ENCODE measurements around the gene ZNF892.
A peak's percentile ranks its signal among the peaks of the same experiment; 100 is the strongest.

ZNF892 gene

GRCh38 chr2:95207111-95207961 is at the start of gene ZNF892:
ZNF892 (plus strand) TSS chr2:95207521; CDS start chr2:95207816, 295 bp downstream.
- peak within 1 kb of the TSS; percentile 54 for H3K4me3 ChIP-seq (ENCODE audit: severe bottlenecking)
- peak within 1 kb of the TSS; percentile 59 for H3K27ac ChIP-seq (ENCODE audit: poor library complexity, severe bottlenecking)
- H3K27me3 ChIP-seq (ENCODE audit: insufficient read depth, poor library complexity, severe bottlenecking) = no peaks in the 10 kb centered on the region
- H3K4me1 ChIP-seq (ENCODE audit: insufficient read depth, poor library complexity, severe bottlenecking) = no peaks in the 10 kb centered on the region
- ATAC-seq (ENCODE audit: low read depth) = peak; percentile 97
- H3K36me3 ChIP-seq (ENCODE audit: low read depth) = peaks cover 38% of the 10 kb centered on the region
- no peaks in the 10 kb centered on the region for H3K9me3 ChIP-seq (ENCODE audit: severe bottlenecking)
- peak; percentile 96 for DNase-seq (ENCODE audit: low spot score)
- TF ChIP-seq CTCF (IDR thresholded peaks at IDR 0.05; ENCODE audit: poor library complexity, severe bottlenecking) = peak; percentile 76

- peaks cover 31% of the 10 kb centered on the region for H3K36me3 ChIP-seq (ENCODE audit: low read depth)
- no peaks in the 10 kb centered on the region for H3K4me1 ChIP-seq (ENCODE audit: insufficient read depth, poor library complexity, severe bottlenecking)
- no peaks in the 10 kb centered on the region for H3K9me3 ChIP-seq (ENCODE audit: severe bottlenecking)
- H3K27me3 ChIP-seq (ENCODE audit: insufficient read depth, poor library complexity, severe bottlenecking) = no peaks in the 10 kb centered on the region
- no peak for TF ChIP-seq CTCF (IDR thresholded peaks at IDR 0.05; ENCODE audit: poor library complexity, severe bottlenecking)
- H3K4me3 ChIP-seq (ENCODE audit: severe bottlenecking) = peak overlapping the region; percentile 56
- peak overlapping the region; percentile 38 for H3K27ac ChIP-seq (ENCODE audit: poor library complexity, severe bottlenecking)
- ATAC-seq (ENCODE audit: low read depth) (no peak), DNase-seq (ENCODE audit: low spot score) (no peak)
Measured at GRCh38 chr2:95158441-95158840, 48.9 kb upstream of the ZNF892 start.

DNA sequence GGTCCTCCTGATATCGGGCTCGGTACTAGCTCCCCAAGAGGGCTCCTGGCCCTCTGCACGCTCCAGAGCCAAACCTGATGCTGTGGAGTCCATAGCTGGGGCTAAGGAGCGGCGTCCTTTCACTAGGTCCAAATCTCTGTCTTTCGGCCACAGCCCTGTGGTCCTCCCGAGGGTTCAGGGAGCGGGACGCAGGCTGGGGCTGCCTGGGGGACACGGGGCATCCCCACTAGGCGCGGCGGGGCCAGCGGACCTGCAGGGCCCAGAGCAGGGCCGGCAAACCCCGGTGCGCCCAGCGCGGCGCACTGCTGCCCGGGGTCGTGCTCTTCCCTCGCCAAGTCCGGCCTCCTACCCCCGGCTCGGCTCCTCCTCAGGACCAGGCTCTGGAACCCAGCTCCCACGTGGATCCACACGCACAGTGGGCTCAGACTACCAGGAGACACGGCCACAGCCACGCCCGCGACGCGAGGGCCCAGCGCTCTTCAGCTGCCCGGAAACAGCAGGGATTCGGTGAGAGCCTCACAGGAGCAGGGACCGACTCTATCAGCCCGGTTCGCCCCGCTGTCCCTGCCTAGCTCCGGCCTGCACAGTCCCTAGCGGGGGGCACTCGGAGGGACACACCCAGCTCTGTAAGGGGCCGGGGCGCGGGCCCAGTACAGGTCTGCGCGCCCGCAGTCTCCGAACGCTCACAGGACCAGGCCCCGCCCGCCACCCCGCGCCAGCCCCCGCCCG is 48.3 kb upstream of the ZNF892 start:
- peak overlapping the region; percentile 38 for H3K27ac ChIP-seq (ENCODE audit: poor library complexity, severe bottlenecking)

GRCh38 chr2:95159690-95160449 is 47.5 kb upstream of the ZNF892 start, which contains the start of gene ZNF514:
ZNF514 (minus strand) TSS chr2:95159848; CDS start chr2:95153253, 6,595 bp downstream.
- Histone ChIP-seq H3K27me3 (ENCODE audit: insufficient read depth, poor library complexity, severe bottlenecking) (no peaks in the 10 kb centered on the region), H3K4me3 (ENCODE audit: severe bottlenecking) (peak within 1 kb of the TSS; percentile 56), H3K9me3 (ENCODE audit: severe bottlenecking) (no peaks in the 10 kb centered on the region), H3K36me3 (ENCODE audit: low read depth) (peaks cover 21% of the 10 kb centered on the region), H3K4me1 (ENCODE audit: insufficient read depth, poor library complexity, severe bottlenecking) (peaks cover 6% of the 10 kb centered on the region), H3K27ac (ENCODE audit: poor library complexity, severe bottlenecking) (peak within 1 kb of the TSS; percentile 38)
- TF ChIP-seq CTCF (IDR thresholded peaks at IDR 0.05; ENCODE audit: poor library complexity, severe bottlenecking) = no peak
- DNase-seq (ENCODE audit: low spot score) (peak; percentile 68), ATAC-seq (ENCODE audit: low read depth) (peak; percentile 79)

More for the DNA sequence above, 48.3 kb upstream of the ZNF892 start:
- ATAC-seq (ENCODE audit: low read depth) (peak; percentile 62), DNase-seq (ENCODE audit: low spot score) (no peak)
- Histone ChIP-seq H3K36me3 (ENCODE audit: low read depth) (peaks cover 25% of the 10 kb centered on the region), H3K4me3 (ENCODE audit: severe bottlenecking) (peak overlapping the region; percentile 56), H3K27me3 (ENCODE audit: insufficient read depth, poor library complexity, severe bottlenecking) (no peaks in the 10 kb centered on the region), H3K9me3 (ENCODE audit: severe bottlenecking) (no peaks in the 10 kb centered on the region), H3K4me1 (ENCODE audit: insufficient read depth, poor library complexity, severe bottlenecking) (peaks cover under 1% of the 10 kb centered on the region)
- peak; percentile 9 for TF ChIP-seq CTCF (IDR thresholded peaks at IDR 0.05; ENCODE audit: poor library complexity, severe bottlenecking)

All from RWPE2 (cell line).